ENCODE results near the gene CDC6.

The CDC6 gene

GRCh38 chr17:40287494-40288369 is at the start of gene CDC6:
Gene CDC6, plus strand, starts transcription at chr17:40287879. Its CDS starts 1,542 bp downstream, at chr17:40289421.
- DNase-seq = peak; percentile 99 to 100 (median 99)

GRCh38 chr17:40241252-40241834 is 46.3 kb upstream of the CDC6 start:
- DNase-seq = no peak

- no peak for DNase-seq
Observed at GRCh38 chr17:40242774-40243173, 44.9 kb upstream of the CDC6 start.

- no peak for DNase-seq
Observed at GRCh38 chr17:40243761-40244160, 43.9 kb upstream of the CDC6 start.

GRCh38 chr17:40244255-40244654 is 43.4 kb upstream of the CDC6 start:
- no peak for DNase-seq

GRCh38 chr17:40247926-40248495 is 39.7 kb upstream of the CDC6 start:
- peak in 2 of 3 donors; percentile 5 to 26 for DNase-seq

GRCh38 chr17:40248507-40248906 is 39.2 kb upstream of the CDC6 start:
- no peak for DNase-seq

GRCh38 chr17:40251576-40251975 is 36.1 kb upstream of the CDC6 start:
- peak; percentile 72 to 86 (median 82) for DNase-seq

- no peak for DNase-seq
Observed at GRCh38 chr17:40253565-40253964, 34.1 kb upstream of the CDC6 start.

GRCh38 chr17:40259505-40259904 is 28.2 kb upstream of the CDC6 start:
- DNase-seq = no peak

GRCh38 chr17:40260528-40260927 is 27.2 kb upstream of the CDC6 start:
- no peak for DNase-seq

- no peak for DNase-seq
Observed at GRCh38 chr17:40264458-40265185, 23.1 kb upstream of the CDC6 start.

- DNase-seq = no peak
Observed at GRCh38 chr17:40265337-40265736, 22.3 kb upstream of the CDC6 start.

- DNase-seq = peak in 2 of 3 donors; percentile 10 to 16
Observed at GRCh38 chr17:40266882-40267281, 20.8 kb upstream of the CDC6 start.

- no peak for DNase-seq
Observed at GRCh38 chr17:40268141-40268712, 19.5 kb upstream of the CDC6 start.

GRCh38 chr17:40278414-40278813 is 9.3 kb upstream of the CDC6 start:
- no peak for DNase-seq

GRCh38 chr17:40279402-40279801 is 8.3 kb upstream of the CDC6 start:
- no peak for DNase-seq

GRCh38 chr17:40281663-40282062 is 6.0 kb upstream of the CDC6 start:
- DNase-seq = no peak

- peak in 2 of 3 donors; percentile 67 to 78 for DNase-seq
Observed at GRCh38 chr17:40283662-40284061, 4.0 kb upstream of the CDC6 start.

- DNase-seq = no peak
Observed at GRCh38 chr17:40284085-40284713, 3.5 kb upstream of the CDC6 start.

GRCh38 chr17:40286473-40286872 is 1.2 kb upstream of the CDC6 start:
- DNase-seq = no peak

- DNase-seq = no peak
Observed at GRCh38 chr17:40287159-40287493, 553 bp upstream of the CDC6 start.
